Measurements from ENCODE around the gene ZNF362. TPM values are rescaled to one million over a fixed set of nuclear protein-coding genes. Genes with fewer than 3 reads are reported as not detected.
"Not testable (repeated sequence)": the region's sequence is repeated elsewhere in the genome, so short reads cannot be mapped to it uniquely, and the experiment has no call there.

The ZNF362 gene
- total RNA-seq, 1 experiment from 2014 or later: 11.1 TPM

DNA sequence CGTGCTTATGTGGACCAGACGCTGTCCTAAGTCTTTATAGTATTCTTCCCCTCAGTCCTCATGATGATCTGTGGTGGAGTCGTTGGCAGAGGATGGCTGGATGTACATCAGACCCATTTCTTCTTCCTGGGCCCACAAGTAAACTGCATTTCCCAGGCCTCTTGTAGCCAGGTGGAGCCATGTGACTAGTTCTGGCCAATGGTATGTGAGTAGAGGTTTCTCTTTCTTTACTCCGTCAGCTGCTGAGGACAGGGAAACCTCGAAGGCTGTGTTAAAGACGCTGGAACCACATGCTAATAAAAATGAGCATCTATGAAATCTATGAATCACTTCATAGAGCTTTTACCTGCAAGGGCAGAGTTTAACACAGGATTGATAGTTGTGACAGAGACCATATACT lies 18.7 kb upstream of the ZNF362 start (continued):
- TF ChIP-seq ZNF274 (IDR thresholded peaks at IDR 0.05; ENCODE audit: low read depth, low read length): no peak

DNA sequence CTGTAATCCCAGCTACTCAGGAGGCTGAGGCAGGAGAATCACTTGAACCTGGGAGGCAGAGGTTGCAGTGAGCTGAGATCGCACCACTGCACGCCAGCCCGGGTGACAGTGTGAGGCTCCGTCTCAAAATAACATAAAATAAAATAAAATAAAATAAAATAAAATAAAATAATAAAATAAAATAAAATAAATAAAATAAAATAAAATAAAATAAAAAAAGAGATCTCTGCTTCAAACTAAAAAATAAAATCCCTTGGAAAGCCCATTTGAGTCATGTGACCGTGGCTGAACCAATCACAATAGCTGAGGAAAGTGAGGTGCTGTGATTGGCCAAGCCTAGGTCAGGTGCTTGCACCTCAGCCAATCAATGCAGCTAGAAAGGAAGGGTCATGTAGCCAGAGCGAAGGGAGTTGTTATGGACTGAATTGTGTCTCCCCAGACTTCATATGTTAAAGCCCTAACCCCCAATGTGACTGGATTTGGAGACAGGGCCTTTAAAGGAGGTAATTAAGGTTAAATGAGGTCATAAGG lies 18.0 kb upstream of the ZNF362 start:
- ATAC-seq: peak; percentile 52; the same call in 1 of the 2 replicates
- RAD21 ChIA-PET (ENCODE audit: low non-redundant PET in 1 of 2, low total read pairs in 2 of 2, uncharacterized antibody in 2 of 2, unreplicated experiment in 2 of 2); H3K9me3 ChIP-seq (ENCODE audit: control insufficient read depth in 1 of 2, insufficient read depth in 1 of 2, low read depth in 1 of 2, low read length in 2 of 2); H3K27me3 ChIP-seq (ENCODE audit: insufficient read depth, low read length); H3K27ac ChIP-seq (ENCODE audit: low read depth, low read length); DNase-seq (ENCODE audit: low read depth, low spot score); H2AFZ ChIP-seq (ENCODE audit: low read depth, low read length, poor library complexity, severe bottlenecking); H4K20me1 ChIP-seq (ENCODE audit: insufficient read depth); H3K9me2 ChIP-seq (ENCODE audit: insufficient read depth); H3K4me3 ChIP-seq (replicated peaks in 1 of 2; ENCODE audit: low read depth in 1 of 2, low read length in 2 of 2); H3K9ac ChIP-seq (ENCODE audit: low read length); CTCF ChIA-PET; intact Hi-C loops (cut with micrococcal nuclease); H3K36me3 ChIP-seq (ENCODE audit: control insufficient read depth in 1 of 2, insufficient read depth in 2 of 2, low read length in 2 of 2); BruUV-seq (replicated peaks); H3K79me2 ChIP-seq (ENCODE audit: insufficient read depth, low read length); POLR2A ChIA-PET; H3K4me2 ChIP-seq (ENCODE audit: low read length): not testable (repeated sequence)
- peaks cover 9 to 12% of the 10 kb centered on the region in 2 experiments; a peak in 2 of 4 replicates for H3K4me1 ChIP-seq (ENCODE audit: control insufficient read depth in 1 of 2, insufficient read depth in 2 of 2, low read length in 2 of 2)

DNA sequence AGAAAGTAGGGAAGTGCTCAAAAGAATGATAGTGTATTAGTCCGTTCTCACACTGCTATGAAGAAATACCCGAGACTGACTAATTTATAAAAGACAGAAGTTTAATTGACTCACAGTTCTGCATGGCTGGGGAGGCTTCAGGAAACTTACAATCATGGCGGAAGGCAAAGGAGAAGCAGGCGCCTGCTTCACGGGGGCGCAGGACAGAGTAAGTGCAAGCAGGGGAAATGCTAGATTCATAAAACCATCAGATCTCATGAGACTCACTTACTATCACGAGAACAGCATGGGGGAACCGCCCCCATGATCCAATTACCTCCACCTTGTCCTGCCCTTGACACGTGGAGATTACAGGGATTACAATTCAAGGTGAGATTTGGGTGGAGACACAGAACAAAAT lies 16.9 kb upstream of the ZNF362 start:
- H3K9me2 ChIP-seq (ENCODE audit: insufficient read depth); POLR2A ChIA-PET; ATAC-seq; H3K4me2 ChIP-seq (ENCODE audit: low read length); H3K4me3 ChIP-seq (replicated peaks in 1 of 2; ENCODE audit: low read depth in 1 of 2, low read length in 2 of 2); H3K9me3 ChIP-seq (ENCODE audit: control insufficient read depth in 1 of 2, insufficient read depth in 1 of 2, low read depth in 1 of 2, low read length in 2 of 2); H4K20me1 ChIP-seq (ENCODE audit: insufficient read depth); CTCF ChIA-PET; intact Hi-C loops (cut with micrococcal nuclease); H3K9ac ChIP-seq (ENCODE audit: low read length); H2AFZ ChIP-seq (ENCODE audit: low read depth, low read length, poor library complexity, severe bottlenecking); H3K27ac ChIP-seq (ENCODE audit: low read depth, low read length); BruUV-seq (replicated peaks); DNase-seq (ENCODE audit: low read depth, low spot score); H3K79me2 ChIP-seq (ENCODE audit: insufficient read depth, low read length); H3K36me3 ChIP-seq (ENCODE audit: control insufficient read depth in 1 of 2, insufficient read depth in 2 of 2, low read length in 2 of 2); RAD21 ChIA-PET (ENCODE audit: low non-redundant PET in 1 of 2, low total read pairs in 2 of 2, uncharacterized antibody in 2 of 2, unreplicated experiment in 2 of 2); H3K27me3 ChIP-seq (ENCODE audit: insufficient read depth, low read length): not testable (repeated sequence)
- TF ChIP-seq POLR2A (IDR thresholded peaks at IDR 0.05; ENCODE audit: borderline replicate concordance, extremely low read depth, insufficient read depth, insufficient read length): peak; percentile 55
- H3K4me1 ChIP-seq (ENCODE audit: control insufficient read depth in 1 of 2, insufficient read depth in 2 of 2, low read length in 2 of 2): peaks cover 14 to 15% of the 10 kb centered on the region in 2 experiments; a peak in 2 of 4 replicates

Data from HCT116 (cell line).